HL-60 (cell line): ENCODE results near the gene CARD18.

Experiments
- DNase-seq, 2 experiments: peaks; one replicate each; pipeline ENCODE4 v3.0.0-alpha.2; 2010 to 2020; ENCODE audit warnings: low read depth in 1 of 2, low spot score in 1 of 2
- H3K27ac ChIP-seq: fragments of 250-450 bp; sonication (Bioruptor Pico); replicated peaks from 2 replicates; pipeline ENCODE4 v1.5.1; 2020; ENCODE audit warnings: mild to moderate bottlenecking, moderate library complexity
- H3K27me3 ChIP-seq: fragments of 250-450 bp; sonication (Bioruptor Pico); 2 replicates; pipeline ENCODE4 v1.5.1; 2021; ENCODE audit warnings: mild to moderate bottlenecking, moderate library complexity; ENCODE audit not compliant: insufficient read depth, poor library complexity, severe bottlenecking
- H3K4me3 ChIP-seq: replicated peaks from 2 replicates; pipeline ENCODE4 v1.5.1; 2011; ENCODE audit warnings: mild to moderate bottlenecking, control low read depth, low read length; ENCODE audit not compliant: insufficient read depth
- CTCF ChIP-seq: IDR thresholded peaks from one replicate; pipeline ENCODE4 v1.5.1; 2011; ENCODE audit warnings: low read length, control low read depth, inconsistent platforms; ENCODE audit not compliant: insufficient read depth
- GABPA ChIP-seq: IDR thresholded peaks from 2 replicates; pipeline ENCODE4 v1.6.1; 2012; ENCODE audit warnings: low read depth
- POLR2AphosphoS5 ChIP-seq: IDR thresholded peaks from 2 replicates; pipeline ENCODE4 v1.6.1; 2012; ENCODE audit warnings: low read depth
- REST ChIP-seq: IDR thresholded peaks from 2 replicates; pipeline ENCODE4 v1.6.1; 2012; ENCODE audit warnings: low read depth; ENCODE audit not compliant: insufficient replicate concordance
- SPI1 ChIP-seq: IDR thresholded peaks from 2 replicates; pipeline ENCODE4 v1.6.1; 2012; ENCODE audit warnings: low read depth, mild to moderate bottlenecking, borderline replicate concordance

CARD18 gene

GRCh38 chr11:105142167-105142566, 2.6 kb upstream of the CARD18 start:
- H3K27ac ChIP-seq = no peak overlapping the region
- DNase-seq = no peak

GRCh38 chr11:105137286-105137685, 2.3 kb downstream of the CARD18 start:
- Histone ChIP-seq H3K27ac (no peak overlapping the region), H3K4me3 (no peak overlapping the region), H3K27me3 (no peaks in the 10 kb centered on the region)
- DNase-seq = no peak
- TF ChIP-seq POLR2AphosphoS5 (no peak), SPI1 (no peak), REST (no peak), GABPA (no peak), CTCF (no peak)

More at GRCh38 chr11:105142167-105142566, 2.6 kb upstream of the CARD18 start:
- Histone ChIP-seq H3K4me3 (no peak overlapping the region), H3K27me3 (no peaks in the 10 kb centered on the region)
- no peak for TF ChIP-seq SPI1
- TF ChIP-seq POLR2AphosphoS5 = no peak
- no peak for TF ChIP-seq CTCF
- TF ChIP-seq GABPA = no peak
- TF ChIP-seq REST = no peak

- Histone ChIP-seq H3K4me3 (no peak overlapping the region), H3K27me3 (no peaks in the 10 kb centered on the region), H3K27ac (no peak overlapping the region)
- DNase-seq = no peak
- TF ChIP-seq GABPA (no peak), SPI1 (no peak), REST (peak; percentile 55)
Observed at GRCh38 chr11:105135883-105136282, 3.7 kb downstream of the CARD18 start.
